Breast epithelium (tissue), 4 donors: Measurements from ENCODE around the gene RIMS1. TPM values are rescaled to one million over a fixed set of nuclear protein-coding genes. Genes with fewer than 3 reads are reported as not detected.

Experiments
- DNase-seq, 2 donors: peaks; one replicate each; pipeline ENCODE4 v3.0.0-alpha.2; 2019; ENCODE audit warnings: low spot score in 2 of 2
- H3K27ac ChIP-seq, 2 donors: fragments of 200-600 bp; sonication (generic) in 1 of 2; one replicate each; pipeline ENCODE4 v1.5.1; 2016 to 2019; ENCODE audit warnings: mild to moderate bottlenecking in 1 of 2
- H3K27me3 ChIP-seq, 2 donors: fragments of 200-600 bp; sonication (generic) in 1 of 2; one replicate each; pipeline versions ENCODE4 v1.5.1 to v1.6.0; 2017 to 2019; ENCODE audit warnings: control low read depth in 1 of 2, mild to moderate bottlenecking in 1 of 2
- H3K36me3 ChIP-seq: fragments of 200-600 bp; one replicate; pipeline ENCODE4 v1.5.1; 2019
- H3K4me1 ChIP-seq, 2 donors: fragments of 200-600 bp; sonication (generic); one replicate each; pipeline ENCODE4 v1.5.1; 2016 to 2019; ENCODE audit warnings: control low read depth in 1 of 2
- H3K4me3 ChIP-seq, 3 donors: fragments of 200-600 bp; sonication (generic); 1 replicate in 2 of 3; 2 replicates in 1 of 3; pipeline ENCODE4 v1.5.1; 2016 to 2019; ENCODE audit warnings: mild to moderate bottlenecking in 3 of 3, moderate library complexity in 2 of 3
- H3K9me3 ChIP-seq, 2 donors: fragments of 200-600 bp; sonication (generic) in 1 of 2; one replicate each; pipeline ENCODE4 v1.5.1; 2016 to 2019; ENCODE audit warnings: control low read depth in 1 of 2
- POLR2A ChIP-seq: fragments of 450-650 bp; IDR thresholded peaks from one replicate; pipeline ENCODE4 v1.6.1; 2016; ENCODE audit warnings: antibody characterized with exemption, mild to moderate bottlenecking, moderate library complexity
- POLR2AphosphoS5 ChIP-seq, 3 donors: sonication (generic); formaldehyde crosslinking; IDR thresholded peaks; one replicate each; pipeline ENCODE4 v1.6.1; 2017; ENCODE audit warnings: antibody characterized with exemption in 3 of 3
- intact Hi-C: fragments of 100-400 bp; cut with DNase I; formaldehyde crosslinking; loops from one replicate; pipeline ENCODE4 v1.15.1; 2023; ENCODE audit warnings: low total_unique reads
- total RNA-seq, 3 donors: library from RNA; depleted of rRNA; stranded (reverse); fragments of >200 nt; gene quantifications; one replicate each; pipeline ENCODE4 v1.1.0, GENCODE V29; 2016
- TF ChIP-seq, protein P1 (sequence below), 3 donors: fragments of 450-650 bp; IDR thresholded peaks; one replicate each; pipeline ENCODE4 v1.5.1; 2016 to 2017; ENCODE audit warnings: antibody characterized with exemption in 3 of 3, mild to moderate bottlenecking in 3 of 3, moderate library complexity in 3 of 3

Gene RIMS1
- total RNA-seq, 3 donors from 2014 or later = 1.3 to 4.0 (median 2.6) TPM

DNA sequence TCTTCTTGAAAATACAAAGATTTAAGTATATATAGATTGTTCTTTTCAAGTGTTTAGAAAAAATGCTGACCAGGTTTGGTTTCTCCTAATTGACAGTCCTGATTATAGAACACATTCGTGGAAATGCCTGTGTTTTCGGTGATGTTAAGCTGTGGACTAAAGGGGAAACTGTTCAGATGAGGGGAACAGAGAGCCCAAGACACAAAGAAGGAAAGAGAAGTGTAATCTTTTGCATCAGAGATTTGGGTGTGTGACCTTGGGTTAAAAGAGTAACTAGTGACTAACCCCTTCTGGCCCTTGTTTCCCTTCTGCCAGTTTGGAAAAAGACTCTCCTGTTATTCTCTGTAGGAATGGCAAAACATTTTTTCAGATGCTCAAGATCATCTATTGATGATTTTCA, 331.3 kb downstream of the RIMS1 start:
- Histone ChIP-seq H3K9me3 (no peaks in the 10 kb centered on the region), H3K27ac (no peak overlapping the region), H3K4me3 (no peak overlapping the region), H3K27me3 (no peaks in the 10 kb centered on the region), H3K36me3 (no peaks in the 10 kb centered on the region), H3K4me1 (no peaks in the 10 kb centered on the region)
- intact Hi-C loops = no loop called here
- DNase-seq = no peak
- TF ChIP-seq POLR2AphosphoS5 (IDR thresholded peaks at IDR 0.05) (no peak), POLR2A (no peak)
- TF ChIP-seq, protein P1, sequence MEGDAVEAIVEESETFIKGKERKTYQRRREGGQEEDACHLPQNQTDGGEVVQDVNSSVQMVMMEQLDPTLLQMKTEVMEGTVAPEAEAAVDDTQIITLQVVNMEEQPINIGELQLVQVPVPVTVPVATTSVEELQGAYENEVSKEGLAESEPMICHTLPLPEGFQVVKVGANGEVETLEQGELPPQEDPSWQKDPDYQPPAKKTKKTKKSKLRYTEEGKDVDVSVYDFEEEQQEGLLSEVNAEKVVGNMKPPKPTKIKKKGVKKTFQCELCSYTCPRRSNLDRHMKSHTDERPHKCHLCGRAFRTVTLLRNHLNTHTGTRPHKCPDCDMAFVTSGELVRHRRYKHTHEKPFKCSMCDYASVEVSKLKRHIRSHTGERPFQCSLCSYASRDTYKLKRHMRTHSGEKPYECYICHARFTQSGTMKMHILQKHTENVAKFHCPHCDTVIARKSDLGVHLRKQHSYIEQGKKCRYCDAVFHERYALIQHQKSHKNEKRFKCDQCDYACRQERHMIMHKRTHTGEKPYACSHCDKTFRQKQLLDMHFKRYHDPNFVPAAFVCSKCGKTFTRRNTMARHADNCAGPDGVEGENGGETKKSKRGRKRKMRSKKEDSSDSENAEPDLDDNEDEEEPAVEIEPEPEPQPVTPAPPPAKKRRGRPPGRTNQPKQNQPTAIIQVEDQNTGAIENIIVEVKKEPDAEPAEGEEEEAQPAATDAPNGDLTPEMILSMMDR (IDR thresholded peaks at IDR 0.05) = no peak

DNA sequence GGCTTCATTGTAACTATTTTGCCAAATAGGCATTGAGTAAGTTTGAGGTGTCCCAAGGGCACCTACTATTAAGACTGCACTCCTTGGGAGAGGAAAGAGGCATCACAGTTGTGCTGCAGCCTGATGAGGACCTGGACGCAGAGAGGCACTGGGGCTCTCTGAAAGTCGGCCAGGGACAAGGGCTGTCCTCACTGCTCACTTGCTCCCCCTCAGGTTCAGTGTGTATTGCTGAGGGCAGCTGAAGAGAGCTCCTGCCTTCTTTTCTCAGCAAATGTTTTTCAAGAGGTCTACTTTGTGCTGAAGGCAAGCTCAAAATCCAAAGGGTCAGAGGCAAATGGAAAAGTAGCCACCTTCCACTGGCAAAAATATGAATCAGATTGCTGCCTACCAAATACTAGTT, 331.8 kb downstream of the RIMS1 start:
- DNase-seq = no peak
- H3K4me1 ChIP-seq = no peaks in the 10 kb centered on the region
- no peak overlapping the region for H3K27ac ChIP-seq
- H3K36me3 ChIP-seq = no peaks in the 10 kb centered on the region
- intact Hi-C loops = no loop called here
- H3K9me3 ChIP-seq = no peaks in the 10 kb centered on the region
- no peak overlapping the region for H3K4me3 ChIP-seq
- TF ChIP-seq, protein P1 (IDR thresholded peaks at IDR 0.05) = peak in 1 of 3 donors; percentile 17
- no peak for TF ChIP-seq POLR2AphosphoS5 (IDR thresholded peaks at IDR 0.05)
- no peak for TF ChIP-seq POLR2A
- no peaks in the 10 kb centered on the region for H3K27me3 ChIP-seq

DNA sequence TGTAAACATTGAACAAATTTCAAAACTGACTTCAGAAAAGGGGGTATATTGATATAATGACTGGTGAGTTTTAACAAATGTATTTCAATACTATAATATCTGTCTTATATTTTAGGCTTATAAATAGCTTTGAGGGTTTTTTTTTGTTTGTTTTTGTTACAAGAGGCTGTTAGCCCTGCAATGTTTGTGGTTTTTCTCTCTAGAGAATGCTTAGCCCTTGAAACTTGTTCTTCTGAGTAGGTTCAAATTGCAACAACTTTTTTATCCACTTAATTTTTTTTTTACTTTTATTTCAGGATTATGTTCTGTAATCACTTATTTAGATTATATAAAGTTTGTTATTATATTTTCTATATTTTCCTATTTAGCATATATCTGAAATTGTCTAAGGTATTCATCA, 333.2 kb downstream of the RIMS1 start:
- no peak for DNase-seq
- Histone ChIP-seq H3K27ac (no peak overlapping the region), H3K4me3 (no peak overlapping the region), H3K36me3 (no peaks in the 10 kb centered on the region), H3K9me3 (no peaks in the 10 kb centered on the region), H3K27me3 (no peaks in the 10 kb centered on the region), H3K4me1 (no peaks in the 10 kb centered on the region)
- intact Hi-C loops = no loop called here
- TF ChIP-seq POLR2A (no peak), POLR2AphosphoS5 (IDR thresholded peaks at IDR 0.05) (no peak)
- TF ChIP-seq, protein P1 (IDR thresholded peaks at IDR 0.05) = no peak

DNA sequence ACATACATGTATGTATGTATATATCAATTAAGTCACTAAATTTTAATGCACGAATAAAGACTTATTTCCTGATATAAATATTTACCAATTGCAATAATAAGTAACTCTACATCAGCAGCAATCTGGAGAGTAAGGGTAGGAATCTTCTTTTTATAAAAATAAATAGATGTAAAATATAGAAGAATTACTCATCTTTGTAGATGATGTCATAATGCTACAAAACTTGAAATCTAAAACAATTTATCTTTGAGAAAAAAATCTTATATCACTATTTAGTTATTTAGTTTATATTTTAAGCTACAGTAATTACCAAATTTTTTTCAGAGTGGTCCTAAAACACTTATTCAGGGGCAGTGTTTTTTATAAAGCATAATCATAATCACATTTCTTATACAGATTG, 351.7 kb downstream of the RIMS1 start:
- intact Hi-C loops = no loop called here
- TF ChIP-seq POLR2A (no peak), POLR2AphosphoS5 (IDR thresholded peaks at IDR 0.05) (no peak)
- TF ChIP-seq, protein P1 (IDR thresholded peaks at IDR 0.05) = no peak
- H3K4me3 ChIP-seq = no peak overlapping the region

DNA sequence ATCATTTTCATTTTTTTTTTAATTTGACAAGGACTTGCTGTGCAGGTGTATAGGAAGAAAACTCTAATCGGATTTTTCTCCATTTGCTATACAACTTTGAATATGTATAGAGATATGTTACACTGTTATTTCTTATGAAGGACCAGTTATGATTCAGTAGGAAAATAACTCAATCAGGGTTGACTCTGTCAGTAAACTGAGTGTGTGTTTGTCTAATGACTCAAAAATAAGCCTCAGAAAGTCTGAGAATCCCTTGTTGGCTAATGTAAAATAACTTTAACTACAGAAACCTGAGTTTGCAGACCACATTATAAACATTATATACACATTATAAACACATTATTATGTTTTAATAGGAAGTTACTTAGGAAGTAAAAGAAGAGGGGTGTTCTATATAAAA, 352.6 kb downstream of the RIMS1 start:
- TF ChIP-seq, protein P1 (IDR thresholded peaks at IDR 0.05) = no peak
- TF ChIP-seq POLR2AphosphoS5 (IDR thresholded peaks at IDR 0.05) (no peak), POLR2A (no peak)
- Histone ChIP-seq H3K4me1 (no peaks in the 10 kb centered on the region), H3K36me3 (no peaks in the 10 kb centered on the region), H3K27ac (no peak overlapping the region), H3K4me3 (no peak overlapping the region), H3K9me3 (no peaks in the 10 kb centered on the region), H3K27me3 (no peaks in the 10 kb centered on the region)
- DNase-seq = no peak
- intact Hi-C loops = no loop called here

More for the DNA sequence above, 351.7 kb downstream of the RIMS1 start:
- H3K27ac ChIP-seq = no peak overlapping the region
- no peaks in the 10 kb centered on the region for H3K9me3 ChIP-seq
- no peaks in the 10 kb centered on the region for H3K36me3 ChIP-seq
- DNase-seq = no peak
- H3K27me3 ChIP-seq = no peaks in the 10 kb centered on the region
- H3K4me1 ChIP-seq = no peaks in the 10 kb centered on the region
